HepG2 (cell line): Measurements from ENCODE around the gene CLDN15. TPM values are rescaled to one million over a fixed set of nuclear protein-coding genes. Genes with fewer than 3 reads are reported as not detected.

Experiments
- ARID5B ChIP-seq: IDR thresholded peaks from 2 replicates; pipeline ENCODE4 v1.4.0; 2020; ENCODE audit warnings: mild to moderate bottlenecking, missing genetic modification reagents
- FOXO4 ChIP-seq: sonication (generic); formaldehyde crosslinking; conservative IDR thresholded peaks from 2 replicates; pipeline ENCODE4 v1.8.1; 2023; ENCODE audit warnings: missing genetic modification reagents
- GATAD2A ChIP-seq: IDR thresholded peaks from 2 replicates; pipeline ENCODE4 v1.6.1; 2016
- HNF4A ChIP-seq: sonication (generic); formaldehyde crosslinking; IDR thresholded peaks from 2 replicates; pipeline ENCODE4 v1.4.0; 2020; ENCODE audit warnings: missing genetic modification reagents
- MED1 ChIP-seq: sonication (generic); formaldehyde crosslinking; IDR thresholded peaks from 2 replicates; pipeline ENCODE4 v1.4.0; 2020; ENCODE audit warnings: missing genetic modification reagents
- MTA1 ChIP-seq: sonication (generic); formaldehyde crosslinking; IDR thresholded peaks from 2 replicates; pipeline ENCODE4 v1.4.0; 2020; ENCODE audit warnings: missing genetic modification reagents, mild to moderate bottlenecking, borderline replicate concordance
- NCOR1 ChIP-seq: fragments of 200-600 bp; sonication (generic); IDR thresholded peaks from 2 replicates; pipeline ENCODE4 v1.7.0; 2017; ENCODE audit warnings: antibody characterized with exemption, low read length, borderline replicate concordance
- PHB2 ChIP-seq: fragments of 450-650 bp; IDR thresholded peaks from 2 replicates; pipeline ENCODE4 v1.6.1; 2018; ENCODE audit not compliant: partially characterized antibody
- SAP130 ChIP-seq: IDR thresholded peaks from 2 replicates; pipeline ENCODE4 v1.6.1; 2016; ENCODE audit warnings: low read depth
- SOX6 ChIP-seq, 2 experiments: fragments of 450-650 bp in 1 of 2; sonication (generic) in 1 of 2; formaldehyde crosslinking in 1 of 2; IDR thresholded peaks; 2 replicates each; pipeline versions ENCODE4 v1.4.0 to v1.6.1; 2017 to 2020; ENCODE audit warnings: antibody characterized with exemption in 1 of 2, mild to moderate bottlenecking in 1 of 2, missing genetic modification reagents in 1 of 2
- TCF7L2 ChIP-seq: IDR thresholded peaks from 2 replicates; pipeline ENCODE4 v1.6.1; 2011; ENCODE audit warnings: mild to moderate bottlenecking, low read depth, low read length, moderate library complexity
- ZBED4 ChIP-seq: sonication (generic); formaldehyde crosslinking; IDR thresholded peaks from 2 replicates; pipeline ENCODE4 v1.4.0; 2020; ENCODE audit warnings: missing genetic modification reagents, borderline replicate concordance
- ZNF264 ChIP-seq: sonication (generic); formaldehyde crosslinking; IDR thresholded peaks from 2 replicates; pipeline ENCODE4 v1.4.0; 2020; ENCODE audit warnings: missing genetic modification reagents
- polyA plus RNA-seq, 8 experiments: library from polyadenylated mRNA; depleted of rRNA in 3 of 8; stranded (reverse) in 7 of 8; unstranded in 1 of 8; fragments of >200 nt; fragmentation: Illumina TruSeq in 4 of 8; extraction: Trizol in 4 of 8; gene quantifications; 2 replicates each; pipeline versions ENCODE4 v1.2.1 to v1.2.3, GENCODE V29; 2011 to 2016; ENCODE audit warnings: low read depth in 4 of 8, missing spikeins in 1 of 8, mixed read lengths in 1 of 8; ENCODE audit not compliant: insufficient read depth in 1 of 8
- total RNA-seq, 5 experiments: library from RNA; depleted of rRNA; stranded (reverse); fragments of >200 nt; fragmentation: Illumina TruSeq; extraction: Trizol; gene quantifications; 2 replicates each; pipeline ENCODE4 v1.2.3, GENCODE V29; 2016; ENCODE audit warnings: low read depth in 1 of 5
- TF ChIP-seq, protein P1 (sequence below): sonication (generic); formaldehyde crosslinking; IDR thresholded peaks from 2 replicates; pipeline ENCODE4 v1.5.1; 2020; ENCODE audit warnings: missing genetic modification reagents, mild to moderate bottlenecking, borderline replicate concordance
- TF ChIP-seq, protein P2 (sequence below): sonication (generic); formaldehyde crosslinking; IDR thresholded peaks from 2 replicates; pipeline ENCODE4 v1.5.1; 2020; ENCODE audit warnings: missing genetic modification reagents, mild to moderate bottlenecking, borderline replicate concordance

CLDN15 gene
- total and polyA plus RNA-seq, 2 of the 13 experiments (the other 11 are each of a cell fraction or from before 2014, with no cell fraction given): 7.1 to 17.8 TPM

DNA sequence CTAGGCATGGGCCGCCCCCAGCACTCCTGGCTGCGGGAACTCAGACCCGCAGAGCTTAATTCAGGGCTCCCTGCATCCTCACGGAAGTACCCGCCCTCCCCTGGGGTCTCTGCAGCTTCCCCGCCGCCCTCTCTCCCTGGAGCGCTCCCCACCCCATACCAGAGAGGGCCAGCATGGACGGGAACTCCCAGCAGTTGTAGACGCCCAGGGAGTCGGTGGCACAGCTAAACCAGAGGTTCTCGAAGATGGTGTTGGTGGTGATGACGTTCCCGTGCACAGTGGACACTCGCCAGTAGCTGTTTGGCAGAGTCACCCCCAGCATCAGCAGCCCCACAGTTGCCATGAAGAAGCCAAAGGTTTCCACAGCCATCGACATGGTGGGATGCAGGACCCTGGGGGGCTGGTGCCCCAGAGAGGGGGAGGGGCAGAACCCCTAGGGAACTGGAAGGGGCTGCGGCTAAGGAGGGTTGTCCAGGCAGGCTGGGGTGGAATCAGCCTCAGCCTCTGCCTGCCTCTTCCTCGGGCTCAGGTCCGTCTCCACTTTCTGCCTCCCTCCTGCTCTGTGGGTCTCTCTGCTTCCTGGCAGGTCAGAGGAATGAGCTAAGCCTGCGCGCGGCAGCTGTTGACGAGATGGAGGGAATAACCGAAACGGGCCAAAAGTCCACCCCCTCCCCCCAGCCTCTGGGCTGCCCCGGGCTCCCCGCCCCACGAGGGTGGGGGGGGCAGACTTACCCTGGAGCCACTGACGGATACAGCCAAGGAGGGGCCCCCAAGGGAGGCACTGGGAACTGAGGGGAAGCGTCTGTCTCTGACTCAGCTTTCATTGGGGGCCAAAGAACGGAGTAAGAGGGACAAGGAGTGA is at the start of gene CLDN15 (continued):
- TF ChIP-seq SOX6 (IDR thresholded peaks at IDR 0.05) (no peak), SOX6 (CRISPR knock-in tag; IDR thresholded peaks at IDR 0.05) (peak; percentile 27; the same call in 1 of the 2 replicates), GATAD2A (0 out of 2 replicates have a peak, but pooled peaks have one; percentile 14), MED1 (CRISPR knock-in tag) (peak; percentile 52; the same call in 1 of the 2 replicates), ZNF264 (CRISPR knock-in tag) (no peak), HNF4A (peak; percentile 74), ARID5B (CRISPR knock-in tag) (peak; percentile 50; the same call in 1 of the 2 replicates), PHB2 (no peak), TCF7L2 (no peak), ZBED4 (CRISPR knock-in tag) (0 out of 2 replicates have a peak, but pooled peaks have one; percentile 52), FOXO4 (CRISPR knock-in tag) (no peak), MTA1 (CRISPR knock-in tag) (peak; percentile 28; the same call in 1 of the 2 replicates), NCOR1 (0 out of 2 replicates have a peak, but pooled peaks have one; percentile 42), SAP130 (peak; percentile 54; the same call in 1 of the 2 replicates)
- TF ChIP-seq, protein P1, sequence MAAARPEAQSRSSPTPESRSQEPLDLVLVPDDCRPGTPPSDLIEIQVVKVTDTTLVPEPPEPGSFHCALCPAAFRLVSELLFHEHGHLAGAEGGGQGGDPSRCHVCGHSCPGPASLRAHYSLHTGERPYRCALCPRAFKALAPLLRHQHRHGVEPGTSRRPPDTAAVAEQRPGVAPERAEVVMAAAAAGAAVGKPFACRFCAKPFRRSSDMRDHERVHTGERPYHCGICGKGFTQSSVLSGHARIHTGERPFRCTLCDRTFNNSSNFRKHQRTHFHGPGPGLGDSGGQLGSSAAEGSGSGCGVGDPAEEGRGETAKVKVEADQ (CRISPR knock-in tag): no peak
- TF ChIP-seq, protein P2, sequence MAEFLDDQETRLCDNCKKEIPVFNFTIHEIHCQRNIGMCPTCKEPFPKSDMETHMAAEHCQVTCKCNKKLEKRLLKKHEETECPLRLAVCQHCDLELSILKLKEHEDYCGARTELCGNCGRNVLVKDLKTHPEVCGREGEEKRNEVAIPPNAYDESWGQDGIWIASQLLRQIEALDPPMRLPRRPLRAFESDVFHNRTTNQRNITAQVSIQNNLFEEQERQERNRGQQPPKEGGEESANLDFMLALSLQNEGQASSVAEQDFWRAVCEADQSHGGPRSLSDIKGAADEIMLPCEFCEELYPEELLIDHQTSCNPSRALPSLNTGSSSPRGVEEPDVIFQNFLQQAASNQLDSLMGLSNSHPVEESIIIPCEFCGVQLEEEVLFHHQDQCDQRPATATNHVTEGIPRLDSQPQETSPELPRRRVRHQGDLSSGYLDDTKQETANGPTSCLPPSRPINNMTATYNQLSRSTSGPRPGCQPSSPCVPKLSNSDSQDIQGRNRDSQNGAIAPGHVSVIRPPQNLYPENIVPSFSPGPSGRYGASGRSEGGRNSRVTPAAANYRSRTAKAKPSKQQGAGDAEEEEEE (CRISPR knock-in tag): no peak
